IPS-20b (cell line): Measurements from ENCODE around the gene FLRT3.

Experiments used
- H3K27ac ChIP-seq: one replicate; pipeline ENCODE4 v1.5.1; 2013; ENCODE audit warnings: low read length
- H3K27me3 ChIP-seq: 2 replicates; pipeline ENCODE4 v1.6.1; 2013; ENCODE audit warnings: mild to moderate bottlenecking, low read length, inconsistent platforms; ENCODE audit not compliant: insufficient read depth
- H3K36me3 ChIP-seq: 2 replicates; pipeline ENCODE4 v1.6.1; 2013; ENCODE audit warnings: low read depth, mild to moderate bottlenecking, inconsistent platforms, low read length, moderate library complexity; ENCODE audit not compliant: insufficient read depth
- H3K4me1 ChIP-seq: 2 replicates; pipeline ENCODE4 v1.6.1; 2013; ENCODE audit warnings: mild to moderate bottlenecking, control low read depth, inconsistent platforms, low read length, moderate library complexity; ENCODE audit not compliant: insufficient read depth
- H3K4me3 ChIP-seq: 2 replicates; pipeline ENCODE4 v1.5.1; 2013; ENCODE audit warnings: mild to moderate bottlenecking, low read length, inconsistent platforms
- H3K9ac ChIP-seq: 2 replicates; pipeline ENCODE4 v1.6.1; 2013; ENCODE audit warnings: low read depth, mild to moderate bottlenecking, inconsistent platforms, low read length, moderate library complexity
- H3K9me3 ChIP-seq: 2 replicates; pipeline ENCODE4 v1.6.1; 2013; ENCODE audit warnings: mild to moderate bottlenecking, low read depth, low read length, inconsistent platforms; ENCODE audit not compliant: insufficient read depth

Gene FLRT3

GRCh38 chr20:14313341-14314020 is 23.9 kb downstream of the FLRT3 start:
- Histone ChIP-seq H3K4me3 (no peak overlapping the region), H3K36me3 (no peaks in the 10 kb centered on the region), H3K27ac (no peak overlapping the region), H3K9me3 (no peaks in the 10 kb centered on the region), H3K4me1 (peaks cover 4% of the 10 kb centered on the region; the same call in 1 of the 2 replicates), H3K27me3 (no peaks in the 10 kb centered on the region), H3K9ac (no peak overlapping the region)

GRCh38 chr20:14312001-14312400 is 25.4 kb downstream of the FLRT3 start:
- Histone ChIP-seq H3K4me3 (no peak overlapping the region), H3K27ac (no peak overlapping the region), H3K9me3 (no peaks in the 10 kb centered on the region), H3K27me3 (no peaks in the 10 kb centered on the region), H3K36me3 (no peaks in the 10 kb centered on the region), H3K4me1 (peaks cover 4% of the 10 kb centered on the region; the same call in 1 of the 2 replicates), H3K9ac (no peak overlapping the region)

- Histone ChIP-seq H3K27me3 (no peaks in the 10 kb centered on the region), H3K4me1 (peaks cover 4% of the 10 kb centered on the region; the same call in 1 of the 2 replicates), H3K9me3 (no peaks in the 10 kb centered on the region), H3K36me3 (no peaks in the 10 kb centered on the region), H3K4me3 (no peak overlapping the region), H3K9ac (no peak overlapping the region), H3K27ac (no peak overlapping the region)
These were observed 26.3 kb downstream of the FLRT3 start for GRCh38 chr20:14310977-14311627.

DNA sequence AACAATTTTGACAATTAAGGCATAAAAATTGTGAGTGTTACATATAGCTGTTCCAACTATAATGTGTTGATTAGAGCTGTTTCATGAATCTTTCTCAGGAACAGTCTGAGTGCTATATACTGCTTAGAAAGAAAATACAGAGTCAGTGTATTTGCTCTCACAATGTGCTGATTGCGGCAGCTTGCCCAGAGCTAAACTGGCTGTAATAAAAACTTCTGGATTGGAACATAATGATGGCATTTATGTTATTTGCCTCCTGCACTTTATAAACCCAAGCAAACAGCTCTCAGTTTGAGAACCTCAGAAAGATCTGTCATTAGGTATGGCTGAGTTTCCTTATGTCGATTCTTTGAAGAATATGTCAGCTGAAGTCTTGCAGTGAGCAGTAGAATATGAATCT is 29.5 kb downstream of the FLRT3 start:
- Histone ChIP-seq H3K36me3 (no peaks in the 10 kb centered on the region), H3K4me3 (no peak overlapping the region), H3K27ac (no peak overlapping the region), H3K9me3 (no peaks in the 10 kb centered on the region), H3K4me1 (no peaks in the 10 kb centered on the region), H3K9ac (no peak overlapping the region), H3K27me3 (no peaks in the 10 kb centered on the region)

- no peaks in the 10 kb centered on the region for H3K9me3 ChIP-seq
- no peaks in the 10 kb centered on the region for H3K36me3 ChIP-seq
- no peaks in the 10 kb centered on the region for H3K27me3 ChIP-seq
- H3K4me3 ChIP-seq, result no peak overlapping the region
- H3K4me1 ChIP-seq, result no peaks in the 10 kb centered on the region
- H3K27ac ChIP-seq, result no peak overlapping the region
- H3K9ac ChIP-seq, result no peak overlapping the region
These were observed 32.9 kb downstream of the FLRT3 start for GRCh38 chr20:14304472-14304871.

DNA sequence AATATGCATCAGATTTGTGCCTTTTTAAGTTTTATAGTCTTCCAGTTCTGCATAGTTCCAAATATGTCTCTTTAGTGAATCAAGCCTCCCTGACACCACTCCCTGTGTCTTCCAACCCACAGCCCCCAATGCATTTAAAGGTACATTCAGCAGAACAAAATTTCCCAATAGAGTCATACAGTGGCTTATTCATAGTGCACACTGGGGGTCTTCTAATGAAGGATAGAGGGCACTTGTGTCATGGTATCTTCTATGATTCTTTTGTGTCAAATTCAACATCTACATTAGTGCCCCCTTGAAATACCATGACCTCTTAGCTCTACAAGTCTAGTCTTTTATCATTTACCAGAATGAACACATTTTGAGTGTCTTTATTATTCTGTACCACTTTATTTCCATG is 33.8 kb downstream of the FLRT3 start:
- Histone ChIP-seq H3K9me3 (no peaks in the 10 kb centered on the region), H3K9ac (no peak overlapping the region), H3K4me1 (no peaks in the 10 kb centered on the region), H3K27me3 (no peaks in the 10 kb centered on the region), H3K36me3 (no peaks in the 10 kb centered on the region), H3K27ac (no peak overlapping the region), H3K4me3 (no peak overlapping the region)

DNA sequence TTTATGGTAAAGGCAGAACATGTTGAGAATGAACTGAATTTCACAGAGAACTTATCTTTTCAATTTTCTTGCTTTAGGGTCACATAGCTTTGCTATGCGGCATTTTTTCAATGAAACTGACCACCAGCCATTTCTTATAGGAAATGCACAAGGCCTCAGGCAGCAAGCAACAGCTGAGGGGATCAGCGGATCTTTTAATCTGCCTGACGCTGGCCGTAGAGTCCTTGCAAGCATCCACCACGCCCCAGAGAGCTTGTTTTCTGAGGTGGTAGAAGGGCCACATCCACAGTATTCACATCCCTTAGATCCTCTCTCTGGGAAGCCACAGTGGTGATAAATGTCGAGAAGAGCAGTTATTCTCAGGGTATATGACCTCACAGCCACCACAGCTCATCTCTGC is 34.3 kb downstream of the FLRT3 start:
- Histone ChIP-seq H3K27ac (no peak overlapping the region), H3K9me3 (no peaks in the 10 kb centered on the region), H3K36me3 (no peaks in the 10 kb centered on the region), H3K4me3 (no peak overlapping the region), H3K4me1 (no peaks in the 10 kb centered on the region), H3K27me3 (no peaks in the 10 kb centered on the region), H3K9ac (no peak overlapping the region)

- no peak overlapping the region for H3K27ac ChIP-seq
- H3K4me1 ChIP-seq, result no peaks in the 10 kb centered on the region
- no peak overlapping the region for H3K4me3 ChIP-seq
- H3K27me3 ChIP-seq, result no peaks in the 10 kb centered on the region
- no peaks in the 10 kb centered on the region for H3K9me3 ChIP-seq
- no peak overlapping the region for H3K9ac ChIP-seq
- H3K36me3 ChIP-seq, result no peaks in the 10 kb centered on the region
These were observed 37.6 kb downstream of the FLRT3 start for GRCh38 chr20:14299831-14300230.

GRCh38 chr20:14295770-14296309 is 41.6 kb downstream of the FLRT3 start:
- H3K9ac ChIP-seq, result no peak overlapping the region
- no peak overlapping the region for H3K4me3 ChIP-seq
- H3K36me3 ChIP-seq, result no peaks in the 10 kb centered on the region
- no peak overlapping the region for H3K27ac ChIP-seq
- H3K27me3 ChIP-seq, result no peaks in the 10 kb centered on the region
- H3K4me1 ChIP-seq, result no peaks in the 10 kb centered on the region
- no peaks in the 10 kb centered on the region for H3K9me3 ChIP-seq

GRCh38 chr20:14295238-14295637 is 42.2 kb downstream of the FLRT3 start:
- no peak overlapping the region for H3K27ac ChIP-seq
- H3K36me3 ChIP-seq, result no peaks in the 10 kb centered on the region
- H3K4me1 ChIP-seq, result no peaks in the 10 kb centered on the region
- no peak overlapping the region for H3K4me3 ChIP-seq
- no peaks in the 10 kb centered on the region for H3K9me3 ChIP-seq
- no peak overlapping the region for H3K9ac ChIP-seq
- no peaks in the 10 kb centered on the region for H3K27me3 ChIP-seq

- H3K9ac ChIP-seq, result no peak overlapping the region
- no peaks in the 10 kb centered on the region for H3K9me3 ChIP-seq
- H3K36me3 ChIP-seq, result no peaks in the 10 kb centered on the region
- no peak overlapping the region for H3K27ac ChIP-seq
- no peaks in the 10 kb centered on the region for H3K4me1 ChIP-seq
- no peaks in the 10 kb centered on the region for H3K27me3 ChIP-seq
- no peak overlapping the region for H3K4me3 ChIP-seq
These were observed 45.9 kb downstream of the FLRT3 start for GRCh38 chr20:14291502-14291901.
